WTC11 (cell line): ENCODE results near the gene HMGB1. TPM values are rescaled to one million over a fixed set of nuclear protein-coding genes. Genes with fewer than 3 reads are reported as not detected.

Source experiments
- ATAC-seq: fragments of 200-7000 bp; cut with Tn5 transposase; 2 replicates; pipeline ENCODE4 v1.10.0; 2021; ENCODE audit warnings: mild to moderate bottlenecking, moderate library complexity
- CTCF ChIA-PET: fragments of 300-600 bp; sonication (Branson Sonifier 250); formaldehyde crosslinking; loops from one replicate; lab custom pipeline; 2021; ENCODE audit warnings: antibody characterized with exemption; lab: Charles Lee
- POLR2A ChIA-PET: fragments of 350-600 bp; sonication (Branson Sonifier 250); formaldehyde crosslinking; loops from one replicate; lab custom pipeline; 2021; ENCODE audit warnings: antibody characterized with exemption; lab: Charles Lee
- DNase-seq: peaks from one replicate; pipeline ENCODE4 v3.0.0; 2021; ENCODE audit warnings: low spot score
- H3K27ac Mint-ChIP-seq: 2 replicates; pipeline ENCODE4 v1.8.0; 2021; ENCODE audit warnings: mixed read lengths
- H3K27me3 Mint-ChIP-seq: 2 replicates; pipeline ENCODE4 v1.8.0; 2021; ENCODE audit warnings: low read depth, mild to moderate bottlenecking, moderate library complexity, mixed read lengths
- H3K36me3 Mint-ChIP-seq: 2 replicates; pipeline ENCODE4 v1.8.0; 2021; ENCODE audit warnings: mixed read lengths
- H3K4me1 Mint-ChIP-seq: 2 replicates; pipeline ENCODE4 v1.8.0; 2022; ENCODE audit warnings: mixed read lengths
- H3K4me3 Mint-ChIP-seq: 2 replicates; pipeline ENCODE4 v1.8.0; 2021; ENCODE audit warnings: mild to moderate bottlenecking, moderate library complexity, mixed read lengths
- H3K9me3 Mint-ChIP-seq: 2 replicates; pipeline ENCODE4 v1.8.0; 2021; ENCODE audit warnings: mixed read lengths
- ATF3 ChIP-seq: sonication (generic); formaldehyde crosslinking; conservative IDR thresholded peaks from 2 replicates; pipeline ENCODE4 v1.8.1; 2022; ENCODE audit warnings: mild to moderate bottlenecking, missing genetic modification reagents
- CREB1 ChIP-seq: sonication (generic); formaldehyde crosslinking; IDR thresholded peaks from 2 replicates; pipeline ENCODE4 v1.8.0; 2023; ENCODE audit warnings: mild to moderate bottlenecking, missing genetic modification reagents
- CREM ChIP-seq: sonication (generic); formaldehyde crosslinking; IDR thresholded peaks from 2 replicates; pipeline ENCODE4 v1.8.1; 2022; ENCODE audit warnings: mild to moderate bottlenecking, missing genetic modification reagents, moderate library complexity
- ELF4 ChIP-seq: sonication (generic); formaldehyde crosslinking; IDR thresholded peaks from 2 replicates; pipeline ENCODE4 v1.8.1; 2022; ENCODE audit warnings: low read depth, mild to moderate bottlenecking, moderate library complexity, missing genetic modification reagents
- FOXP4 ChIP-seq: sonication (generic); formaldehyde crosslinking; IDR thresholded peaks from 2 replicates; pipeline ENCODE4 v1.8.0; 2022; ENCODE audit warnings: mild to moderate bottlenecking, missing genetic modification reagents
- MYBL2 ChIP-seq: sonication (generic); formaldehyde crosslinking; IDR thresholded peaks from 2 replicates; pipeline ENCODE4 v1.8.1; 2023; ENCODE audit warnings: mild to moderate bottlenecking, moderate library complexity, missing genetic modification reagents
- PRDM15 ChIP-seq: sonication (generic); formaldehyde crosslinking; IDR thresholded peaks from 2 replicates; pipeline ENCODE4 v1.8.0; 2022; ENCODE audit warnings: missing genetic modification reagents
- PRRX2 ChIP-seq: fragments of 250-450 bp; sonication (Bioruptor Pico); IDR thresholded peaks from 2 replicates; pipeline ENCODE4 v1.8.0; 2021; ENCODE audit warnings: mild to moderate bottlenecking
- SOX15 ChIP-seq: fragments of 250-450 bp; sonication (Bioruptor Pico); IDR thresholded peaks from 2 replicates; pipeline ENCODE4 v1.9.0; 2021; ENCODE audit warnings: mild to moderate bottlenecking
- SP1 ChIP-seq: sonication (generic); formaldehyde crosslinking; conservative IDR thresholded peaks from 2 replicates; pipeline ENCODE4 v1.8.1; 2022; ENCODE audit warnings: missing genetic modification reagents
- ZNF121 ChIP-seq: sonication (generic); formaldehyde crosslinking; IDR thresholded peaks from 2 replicates; pipeline ENCODE4 v1.8.0; 2023; ENCODE audit warnings: missing genetic modification reagents
- ZNF317 ChIP-seq: sonication (generic); formaldehyde crosslinking; IDR thresholded peaks from 2 replicates; pipeline ENCODE4 v1.8.1; 2023; ENCODE audit warnings: low read depth, mild to moderate bottlenecking, moderate library complexity, missing genetic modification reagents, borderline replicate concordance
- ZNF425 ChIP-seq: fragments of 250-450 bp; sonication (Bioruptor Pico); conservative IDR thresholded peaks from 2 replicates; pipeline ENCODE4 v1.9.0; 2021; ENCODE audit warnings: mild to moderate bottlenecking
- ZNF512 ChIP-seq: sonication (generic); formaldehyde crosslinking; IDR thresholded peaks from 2 replicates; pipeline ENCODE4 v1.8.1; 2022; ENCODE audit warnings: missing genetic modification reagents, borderline replicate concordance
- total RNA-seq: library from RNA; stranded (reverse); gene quantifications from 3 replicates; pipeline ENCODE4 v1.2.3, GENCODE V29; 2021

The HMGB1 gene
- total RNA-seq, 1 experiment from 2014 or later, result 640 TPM

- POLR2A ChIA-PET, result interaction anchor here (0.6 to 1.1 kb wide), 3 partner anchors 14 to 668 kb away, joined by 3 to 4 read pairs (median 3); partner anchors contain the start of gene HMGB1
- DNase-seq, result no peak
- CTCF ChIA-PET, result interaction anchor here (0.6 to 1.2 kb wide), 2 partner anchors 13 to 71 kb away, joined by 3 read pairs; partner anchors contain the start of gene HMGB1
- peaks cover 41% of the 10 kb centered on the region for H3K4me1 Mint-ChIP-seq
- no peak overlapping the region for H3K4me3 Mint-ChIP-seq
- no peaks in the 10 kb centered on the region for H3K27me3 Mint-ChIP-seq
- peak overlapping the region; percentile 64 for H3K27ac Mint-ChIP-seq
- no peak for TF ChIP-seq SOX15 (CRISPR knock-in tag)
- TF ChIP-seq CREB1 (CRISPR knock-in tag), result no peak
- peak; percentile 60 for TF ChIP-seq PRDM15
- no peak for TF ChIP-seq ZNF317
- no peak for TF ChIP-seq MYBL2 (CRISPR knock-in tag)
- no peaks in the 10 kb centered on the region for H3K36me3 Mint-ChIP-seq
- 0 out of 2 replicates have a peak, but pooled peaks have one; percentile 10 for ATAC-seq
- H3K9me3 Mint-ChIP-seq, result no peaks in the 10 kb centered on the region
These were observed 13.6 kb upstream of the HMGB1 start for GRCh38 chr13:30479154-30479882.

GRCh38 chr13:30477346-30478195 lies 11.8 kb upstream of the HMGB1 start:
- ChIA-PET POLR2A (interaction anchor here (1.4 to 1.5 kb wide), 2 partner anchors 12 to 55 kb away, joined by 3 to 5 read pairs; partner anchors contain the start of genes HMGB1 and UBE2L5), CTCF (interaction anchor here (2.5 kb wide), 1 partner anchor 345 kb away, joined by 10 read pairs; no protein-coding TSS in a partner anchor)
- DNase-seq, result peak; percentile 29
- ATAC-seq, result peak; percentile 86
- H3K27me3 Mint-ChIP-seq, result no peaks in the 10 kb centered on the region
- H3K4me1 Mint-ChIP-seq, result peaks cover 39% of the 10 kb centered on the region
- no peaks in the 10 kb centered on the region for H3K9me3 Mint-ChIP-seq
- H3K27ac Mint-ChIP-seq, result peak overlapping the region; percentile 88
- TF ChIP-seq ZNF121 (peak; percentile 90), ZNF512 (CRISPR knock-in tag) (no peak)
- peak overlapping the region; percentile 19; the same call in 1 of the 2 replicates for H3K4me3 Mint-ChIP-seq
- H3K36me3 Mint-ChIP-seq, result no peaks in the 10 kb centered on the region

GRCh38 chr13:30473675-30474074 lies 7.9 kb upstream of the HMGB1 start:
- Mint-ChIP-seq H3K4me1 (peaks cover 18% of the 10 kb centered on the region), H3K9me3 (no peaks in the 10 kb centered on the region), H3K27me3 (no peaks in the 10 kb centered on the region), H3K36me3 (no peaks in the 10 kb centered on the region), H3K27ac (no peak overlapping the region), H3K4me3 (no peak overlapping the region)
- no peak for DNase-seq
- no peak for ATAC-seq
- ChIA-PET POLR2A (no interaction called here), CTCF (no interaction called here)
- no peak for TF ChIP-seq ATF3 (CRISPR knock-in tag)

GRCh38 chr13:30466841-30467252 lies 1.1 kb upstream of the HMGB1 start:
- ChIA-PET CTCF (interaction anchor here (0.6 to 1.4 kb wide), 3 partner anchors 13 to 578 kb away, joined by 3 to 5 read pairs (median 3); no protein-coding TSS in a partner anchor), POLR2A (interaction anchor here (1.0 to 1.7 kb wide), 2 partner anchors 11 to 66 kb away, joined by 3 to 7 read pairs; no protein-coding TSS in a partner anchor)
- H3K27ac Mint-ChIP-seq, result peak overlapping the region; percentile 68; the same call in 1 of the 2 replicates
- ATAC-seq, result no peak
- peak overlapping the region; percentile 83 for H3K4me3 Mint-ChIP-seq
- peaks cover 21% of the 10 kb centered on the region for H3K36me3 Mint-ChIP-seq
- H3K4me1 Mint-ChIP-seq, result peaks cover 16% of the 10 kb centered on the region
- H3K9me3 Mint-ChIP-seq, result no peaks in the 10 kb centered on the region
- TF ChIP-seq ZNF425 (no peak), ELF4 (CRISPR knock-in tag) (no peak), FOXP4 (CRISPR knock-in tag) (no peak), SP1 (CRISPR knock-in tag) (no peak), CREM (CRISPR knock-in tag) (no peak), PRRX2 (CRISPR knock-in tag) (no peak)
- TF ChIP-seq, all 79 proteins: peak for 0
- no peak for DNase-seq
- H3K27me3 Mint-ChIP-seq, result peaks cover 3% of the 10 kb centered on the region; the same call in 1 of the 2 replicates
